GM12874 (cell line): ENCODE measurements around the gene FBN1.

ENCODE experiments used
- TF ChIP-seq, protein P1 (sequence below): IDR thresholded peaks from 2 replicates; pipeline ENCODE4 v1.5.1; 2011; ENCODE audit warnings: low read depth, mild to moderate bottlenecking, control low read depth, low read length, moderate library complexity; ENCODE audit not compliant: insufficient read depth

FBN1 gene

GRCh38 chr15:48622237-48622636 is 23.3 kb downstream of the FBN1 start:
- TF ChIP-seq, protein P1, sequence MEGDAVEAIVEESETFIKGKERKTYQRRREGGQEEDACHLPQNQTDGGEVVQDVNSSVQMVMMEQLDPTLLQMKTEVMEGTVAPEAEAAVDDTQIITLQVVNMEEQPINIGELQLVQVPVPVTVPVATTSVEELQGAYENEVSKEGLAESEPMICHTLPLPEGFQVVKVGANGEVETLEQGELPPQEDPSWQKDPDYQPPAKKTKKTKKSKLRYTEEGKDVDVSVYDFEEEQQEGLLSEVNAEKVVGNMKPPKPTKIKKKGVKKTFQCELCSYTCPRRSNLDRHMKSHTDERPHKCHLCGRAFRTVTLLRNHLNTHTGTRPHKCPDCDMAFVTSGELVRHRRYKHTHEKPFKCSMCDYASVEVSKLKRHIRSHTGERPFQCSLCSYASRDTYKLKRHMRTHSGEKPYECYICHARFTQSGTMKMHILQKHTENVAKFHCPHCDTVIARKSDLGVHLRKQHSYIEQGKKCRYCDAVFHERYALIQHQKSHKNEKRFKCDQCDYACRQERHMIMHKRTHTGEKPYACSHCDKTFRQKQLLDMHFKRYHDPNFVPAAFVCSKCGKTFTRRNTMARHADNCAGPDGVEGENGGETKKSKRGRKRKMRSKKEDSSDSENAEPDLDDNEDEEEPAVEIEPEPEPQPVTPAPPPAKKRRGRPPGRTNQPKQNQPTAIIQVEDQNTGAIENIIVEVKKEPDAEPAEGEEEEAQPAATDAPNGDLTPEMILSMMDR = no peak

- TF ChIP-seq, protein P1 = no peak
These were observed 26.1 kb downstream of the FBN1 start for GRCh38 chr15:48619446-48619845.

GRCh38 chr15:48617619-48618018 is 27.9 kb downstream of the FBN1 start:
- TF ChIP-seq, protein P1 = no peak

DNA sequence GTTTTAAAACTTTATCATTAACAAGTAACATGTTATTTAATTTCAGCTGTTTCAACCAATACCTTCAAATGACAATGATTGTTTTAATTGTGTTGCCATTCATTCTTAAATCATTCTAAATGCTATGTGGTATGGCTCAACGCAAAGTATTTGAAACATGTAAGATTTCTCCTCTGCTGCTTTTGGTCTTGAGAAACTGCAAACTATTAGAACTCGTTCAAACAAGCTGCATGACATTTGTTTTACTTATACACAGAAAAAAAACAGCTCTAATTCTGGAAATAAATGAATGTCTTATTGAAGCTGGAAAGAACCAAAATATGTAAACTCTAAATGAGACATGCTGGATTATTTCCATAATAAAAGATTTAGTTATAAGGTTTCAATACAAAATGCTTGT is 29.3 kb downstream of the FBN1 start:
- TF ChIP-seq, protein P1 = no peak

GRCh38 chr15:48614051-48614450 is 31.5 kb downstream of the FBN1 start:
- TF ChIP-seq, protein P1 = no peak

DNA sequence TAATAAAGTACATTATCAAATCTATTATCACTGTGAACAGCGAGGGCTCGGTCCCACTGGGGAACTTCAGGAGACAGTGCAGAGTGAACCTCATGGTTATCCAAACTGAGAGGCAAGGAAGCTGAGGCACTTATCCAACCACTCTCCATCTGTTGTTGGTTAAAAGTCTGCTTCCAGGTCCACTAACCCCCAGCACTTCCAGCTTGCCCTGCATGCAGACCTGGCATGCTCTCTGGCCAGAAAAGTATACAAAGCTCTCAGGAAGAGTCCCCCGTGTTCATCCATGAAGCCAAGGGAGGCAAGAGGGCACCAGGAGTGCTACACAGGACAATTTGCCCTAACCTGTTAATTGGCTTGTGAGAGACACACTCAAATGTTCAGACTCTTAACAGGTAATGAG is 36.0 kb downstream of the FBN1 start:
- TF ChIP-seq, protein P1 = no peak

GRCh38 chr15:48607846-48608245 is 37.7 kb downstream of the FBN1 start:
- TF ChIP-seq, protein P1 = no peak

GRCh38 chr15:48604567-48604966 is 40.9 kb downstream of the FBN1 start:
- TF ChIP-seq, protein P1 = no peak
